ENCODE results near the gene ALDH16A1.
"Not testable (repeated sequence)": the region's sequence is repeated elsewhere in the genome, so short reads cannot be mapped to it uniquely, and the experiment has no call there.

ALDH16A1 gene

DNA sequence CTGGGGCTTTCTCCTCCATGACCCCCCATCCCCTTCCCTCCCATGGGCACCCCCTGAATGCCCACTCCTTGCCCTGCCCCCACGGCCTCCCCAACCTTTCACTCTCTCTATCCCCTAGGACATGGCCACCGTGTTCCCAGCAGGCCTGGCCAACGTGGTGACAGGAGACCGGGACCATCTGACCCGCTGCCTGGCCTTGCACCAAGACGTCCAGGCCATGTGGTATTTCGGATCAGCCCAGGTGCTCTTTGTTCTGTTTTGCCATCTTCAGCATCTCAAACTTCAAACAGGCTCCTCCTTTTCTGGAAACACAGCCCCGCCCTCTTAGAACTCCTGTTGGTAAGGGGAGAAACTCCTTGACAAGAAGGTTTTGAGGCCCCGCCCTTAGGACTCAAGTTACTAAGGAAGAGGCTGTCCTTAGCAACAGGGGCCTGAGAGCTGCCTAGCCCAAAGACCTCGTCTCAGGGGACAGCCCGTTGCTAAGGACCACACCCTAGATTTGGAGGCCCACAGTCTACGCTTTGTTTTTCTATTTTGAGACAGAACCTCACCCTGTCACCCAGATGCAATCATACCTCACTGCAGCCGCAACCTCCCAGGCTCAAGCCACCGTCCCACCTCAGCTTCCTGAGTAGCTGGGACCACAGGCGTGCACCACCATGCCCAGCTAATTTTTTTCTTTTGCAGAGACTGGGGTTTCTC is 15.9 kb downstream of the ALDH16A1 start:
- DNase-seq = peak; percentile 86

DNA sequence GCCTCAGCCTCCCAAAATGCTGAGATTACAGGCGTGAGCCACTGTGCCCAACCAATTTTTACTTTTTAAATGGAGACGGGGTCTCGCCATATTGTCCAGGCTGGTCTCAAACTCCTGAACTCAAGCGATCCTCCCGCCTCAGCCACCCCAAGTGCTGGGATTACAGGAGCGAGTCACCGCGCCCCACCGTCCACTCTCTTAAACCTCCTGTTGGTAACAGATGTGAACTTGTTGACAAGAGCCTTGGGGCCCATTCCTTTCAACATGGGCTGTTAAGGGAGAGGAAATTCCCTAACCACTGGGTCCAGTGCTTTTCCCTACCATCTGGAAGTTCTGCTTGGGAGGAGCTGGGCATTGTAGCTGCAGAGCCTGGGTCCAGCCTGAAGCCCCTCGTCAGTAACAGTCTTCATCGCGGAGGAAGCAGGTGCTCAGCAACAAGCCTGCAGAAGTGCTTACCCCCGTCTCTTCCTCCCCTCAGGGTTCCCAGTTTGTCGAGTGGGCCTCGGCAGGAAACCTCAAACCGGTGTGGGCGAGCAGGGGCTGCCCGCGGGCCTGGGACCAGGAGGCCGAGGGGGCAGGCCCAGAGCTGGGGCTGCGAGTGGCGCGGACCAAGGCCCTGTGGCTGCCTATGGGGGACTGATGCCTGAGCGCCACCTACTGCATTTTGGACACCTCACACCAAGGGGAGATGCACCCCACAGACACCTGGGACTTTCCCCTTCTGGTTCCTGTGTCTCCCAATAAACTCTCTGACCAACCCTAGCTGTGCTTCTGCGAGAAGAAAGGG is 17.0 kb downstream of the ALDH16A1 start:
- no peak for DNase-seq

DNA sequence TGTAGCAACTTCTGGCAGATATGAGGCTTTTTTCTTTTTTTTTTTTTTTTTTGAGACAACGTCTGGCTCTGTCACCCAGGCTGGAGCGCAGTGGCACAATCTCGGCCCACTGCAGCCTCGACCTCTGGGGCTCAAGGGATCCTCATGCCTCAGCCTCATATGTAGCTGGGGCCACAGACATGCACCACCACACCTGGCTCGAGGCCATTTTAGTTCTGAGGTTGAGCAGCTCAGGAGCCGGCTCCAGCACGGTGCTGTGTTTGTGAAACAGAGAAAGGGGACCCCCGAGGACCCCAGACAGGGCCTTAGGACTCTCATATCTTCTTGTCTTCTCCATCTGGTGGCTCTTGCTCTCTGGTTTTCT is 17.6 kb downstream of the ALDH16A1 start:
- DNase-seq = no peak

DNA sequence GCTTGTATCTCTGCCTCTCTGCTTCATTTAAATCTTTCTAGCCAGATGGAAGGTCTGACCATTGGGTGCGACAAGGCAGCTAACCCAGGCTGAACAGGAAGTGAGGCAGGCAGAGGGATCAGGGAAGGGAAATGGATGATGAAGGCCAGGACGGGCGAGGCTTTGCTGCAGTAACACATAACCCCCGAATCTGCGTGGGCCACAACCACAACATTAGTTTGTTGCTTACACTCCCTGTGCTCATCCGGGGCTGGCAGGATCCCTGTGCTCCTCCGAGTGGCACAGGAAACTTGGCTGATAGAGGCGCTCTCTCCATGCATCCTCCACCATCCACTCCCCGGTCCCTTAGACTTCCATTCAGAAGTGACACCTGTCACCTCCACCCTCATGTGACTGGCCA is 19.9 kb downstream of the ALDH16A1 start:
- no peak for DNase-seq

DNA sequence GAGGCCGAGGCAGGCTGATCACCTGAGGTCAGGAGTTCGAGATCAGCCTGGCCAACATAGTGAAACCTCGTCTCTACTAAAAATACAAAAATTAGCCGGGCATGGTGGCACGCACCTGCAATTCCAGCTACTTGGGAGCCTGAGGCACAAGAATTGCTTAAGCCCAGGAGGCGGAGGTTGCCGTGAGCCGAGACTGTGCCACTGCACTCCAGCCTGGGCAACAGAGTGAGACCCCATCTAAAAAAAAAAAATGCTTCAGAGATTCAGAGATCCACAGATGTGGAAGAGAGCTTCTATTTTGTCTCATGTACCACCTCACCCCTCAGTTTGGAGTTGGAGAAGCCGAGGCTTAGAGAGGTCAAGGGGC is 20.5 kb downstream of the ALDH16A1 start:
- DNase-seq = not testable (repeated sequence)

DNA sequence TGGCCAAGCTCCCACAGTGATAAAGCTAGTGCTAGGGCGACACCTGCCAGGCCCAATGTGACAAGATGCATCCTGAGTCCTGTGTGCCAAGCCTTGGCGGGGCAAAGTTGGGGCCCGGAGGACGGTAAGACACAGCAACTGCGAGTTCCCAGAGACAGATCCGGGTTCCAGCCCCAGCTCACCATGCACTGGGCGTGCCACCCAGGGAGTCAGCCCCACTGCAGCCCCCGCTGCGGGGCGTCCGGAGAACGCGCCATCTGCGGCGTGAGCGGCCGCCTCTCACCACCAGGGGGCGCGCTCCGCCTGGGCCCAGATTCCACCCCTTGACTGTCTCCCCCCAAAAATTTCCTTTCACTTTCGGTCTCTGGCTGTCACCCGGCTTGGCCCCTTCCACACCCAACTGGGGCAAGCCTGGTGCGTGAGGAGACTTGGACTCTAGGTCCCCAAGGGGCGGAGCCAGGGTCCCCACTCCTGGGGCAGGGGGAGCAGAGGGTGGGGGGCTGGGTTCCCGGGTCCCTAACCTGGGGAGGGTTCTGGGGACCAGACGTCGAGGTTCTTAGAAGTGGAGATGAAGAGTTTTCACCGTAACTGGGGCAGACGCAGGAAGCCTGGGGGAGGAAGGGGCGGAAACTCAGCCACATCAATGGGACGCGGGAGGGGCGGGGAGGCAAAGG is 21.0 kb downstream of the ALDH16A1 start, which contains the start of gene FLT3LG:
FLT3LG (plus strand) TSS at position 348 of the 674 bp plus-strand sequence. CDS start 425 bp downstream, outside the sequence.
- DNase-seq = peak; percentile 60

DNA sequence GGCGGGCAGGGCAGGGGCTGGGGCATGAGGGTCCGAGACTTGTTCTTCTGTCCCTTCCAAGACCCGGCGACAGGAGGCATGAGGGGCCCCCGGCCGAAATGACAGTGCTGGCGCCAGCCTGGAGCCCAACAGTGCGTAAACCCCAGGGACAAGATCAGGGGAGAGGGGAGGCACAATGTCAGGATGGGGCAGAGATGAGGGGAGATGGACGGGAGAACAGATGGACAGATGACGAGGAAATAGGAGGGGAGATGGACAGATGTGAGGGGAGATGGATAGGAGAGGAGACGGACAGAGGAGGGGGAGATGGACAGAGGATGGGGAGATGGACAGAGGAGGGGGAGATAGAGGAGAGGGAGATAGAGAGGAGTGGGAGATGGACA is 21.5 kb downstream of the ALDH16A1 start:
- DNase-seq = no peak

DNA sequence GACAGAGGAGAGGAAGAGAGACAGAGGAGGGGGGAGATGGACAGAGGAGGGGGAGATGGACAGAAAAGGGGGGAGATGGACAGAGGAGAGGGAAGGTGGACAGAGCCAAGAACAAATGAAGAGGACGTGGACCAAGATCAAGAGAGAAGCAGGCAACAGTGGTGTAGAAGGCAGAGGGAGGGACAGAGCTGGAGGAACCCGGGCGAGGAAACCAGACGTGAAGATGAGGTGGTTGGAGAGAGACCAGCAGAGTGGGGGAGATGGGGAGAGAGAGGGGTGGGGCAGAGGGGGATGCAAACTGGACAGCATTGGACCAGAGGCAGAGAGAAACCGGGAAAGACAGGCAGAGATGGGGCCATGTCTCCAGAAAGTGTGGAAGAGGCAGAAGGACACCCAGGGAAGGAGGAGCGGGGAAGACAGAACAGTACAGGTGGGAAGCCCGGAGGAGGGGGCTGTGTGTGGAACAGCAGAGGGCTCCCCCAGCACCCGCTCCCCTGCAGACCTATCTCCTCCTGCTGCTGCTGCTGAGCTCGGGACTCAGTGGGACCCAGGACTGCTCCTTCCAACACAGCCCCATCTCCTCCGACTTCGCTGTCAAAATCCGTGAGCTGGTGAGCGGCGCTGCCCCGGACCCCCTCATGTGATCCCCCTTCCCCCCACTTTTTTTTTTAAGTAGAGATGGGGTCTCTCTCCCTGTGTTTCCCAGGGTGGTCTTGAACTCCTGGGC is 22.3 kb downstream of the ALDH16A1 start:
- DNase-seq = no peak

DNA sequence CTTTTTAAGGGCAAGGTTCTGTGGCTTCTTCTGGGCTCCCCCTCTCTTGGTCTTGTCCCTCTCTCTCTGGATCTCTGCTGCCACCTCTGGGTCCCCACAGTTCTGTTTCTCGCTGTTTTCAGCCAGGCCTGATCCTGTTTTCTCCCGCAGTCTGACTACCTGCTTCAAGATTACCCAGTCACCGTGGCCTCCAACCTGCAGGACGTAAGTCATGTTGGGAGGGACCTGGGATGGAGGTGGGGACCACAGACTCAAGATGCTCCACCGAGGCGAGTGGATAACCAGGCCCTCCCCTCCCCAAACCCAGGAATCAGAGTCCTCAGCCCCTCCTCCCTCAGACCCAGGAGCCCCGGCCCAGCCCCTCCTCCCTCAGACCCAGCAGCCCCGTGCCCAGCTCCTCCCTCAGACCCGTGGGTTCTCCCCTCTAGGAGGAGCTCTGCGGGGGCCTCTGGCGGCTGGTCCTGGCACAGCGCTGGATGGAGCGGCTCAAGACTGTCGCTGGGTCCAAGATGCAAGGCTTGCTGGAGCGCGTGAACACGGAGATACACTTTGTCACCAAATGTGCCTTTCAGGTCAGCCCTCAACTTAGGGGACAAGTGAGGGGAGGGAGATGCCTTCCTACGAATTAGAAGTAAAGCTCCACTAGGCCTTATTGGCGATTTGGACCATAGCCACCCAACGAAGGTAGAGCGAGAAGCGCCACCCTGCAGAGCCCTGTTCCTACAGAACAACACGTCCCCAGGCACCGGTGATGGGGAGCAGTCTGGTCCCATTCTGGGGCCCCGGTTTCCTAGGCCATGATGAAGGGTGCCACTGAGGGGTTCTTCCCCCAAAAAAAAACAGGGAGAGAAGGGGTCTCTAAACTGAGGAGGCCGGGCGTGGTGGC is 23.2 kb downstream of the ALDH16A1 start:
- DNase-seq = no peak

DNA sequence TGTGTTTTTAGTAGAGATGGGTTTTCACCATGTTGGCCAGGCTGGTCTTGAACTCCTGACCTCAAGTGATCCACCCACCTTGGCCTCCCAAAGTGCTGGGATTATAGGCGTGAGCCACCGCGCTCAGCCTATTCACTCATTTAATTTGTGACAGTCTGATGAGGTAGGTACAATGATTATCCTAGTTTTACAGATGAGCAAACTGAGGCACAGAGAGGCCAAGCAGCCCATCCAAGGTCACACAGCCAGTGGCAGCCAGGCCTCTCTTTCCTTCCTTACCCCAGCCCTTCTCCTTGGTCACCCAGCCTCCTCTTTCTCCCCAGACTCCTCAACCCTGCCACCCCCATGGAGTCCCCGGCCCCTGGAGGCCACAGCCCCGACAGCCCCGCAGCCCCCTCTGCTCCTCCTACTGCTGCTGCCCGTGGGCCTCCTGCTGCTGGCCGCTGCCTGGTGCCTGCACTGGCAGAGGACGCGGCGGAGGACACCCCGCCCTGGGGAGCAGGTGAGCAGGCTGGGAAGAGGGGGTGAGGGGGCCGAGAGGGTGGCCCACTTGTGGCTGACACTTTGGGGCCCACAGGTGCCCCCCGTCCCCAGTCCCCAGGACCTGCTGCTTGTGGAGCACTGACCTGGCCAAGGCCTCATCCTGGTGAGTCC is 27.1 kb downstream of the ALDH16A1 start:
- DNase-seq = no peak

DNA sequence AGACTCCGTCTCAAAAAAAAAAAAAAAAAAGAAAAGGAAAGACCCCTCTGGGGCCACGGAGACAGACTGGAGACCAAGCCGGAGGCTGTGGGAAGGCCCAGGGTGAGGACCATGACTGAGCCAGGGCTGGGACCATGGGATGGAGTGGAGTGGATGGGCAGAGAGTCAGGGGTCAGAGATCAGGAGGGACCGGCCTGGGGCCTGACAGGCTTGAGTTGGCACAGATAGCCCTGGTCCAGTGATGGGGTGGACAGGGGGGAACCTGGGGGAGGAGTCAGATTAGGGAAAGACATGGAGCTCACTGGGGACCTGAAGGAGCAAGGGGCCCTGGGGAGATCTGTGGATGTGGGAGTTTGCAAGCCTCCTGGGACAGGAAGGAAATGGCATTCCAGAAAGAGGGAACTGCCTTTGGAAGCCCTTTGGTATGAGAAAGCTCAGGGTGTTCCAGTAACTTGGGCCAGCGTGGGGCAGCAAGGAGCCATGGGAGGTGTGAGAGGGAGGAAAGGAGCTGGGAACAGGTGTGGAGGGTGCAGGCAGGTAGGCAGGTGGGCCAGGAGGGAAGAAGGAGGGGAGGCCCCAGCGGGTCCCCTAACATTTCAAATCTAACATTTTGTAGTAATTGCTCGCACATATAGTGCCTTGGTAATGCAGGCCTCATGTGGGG is 28.1 kb downstream of the ALDH16A1 start:
- no peak for DNase-seq

DNA sequence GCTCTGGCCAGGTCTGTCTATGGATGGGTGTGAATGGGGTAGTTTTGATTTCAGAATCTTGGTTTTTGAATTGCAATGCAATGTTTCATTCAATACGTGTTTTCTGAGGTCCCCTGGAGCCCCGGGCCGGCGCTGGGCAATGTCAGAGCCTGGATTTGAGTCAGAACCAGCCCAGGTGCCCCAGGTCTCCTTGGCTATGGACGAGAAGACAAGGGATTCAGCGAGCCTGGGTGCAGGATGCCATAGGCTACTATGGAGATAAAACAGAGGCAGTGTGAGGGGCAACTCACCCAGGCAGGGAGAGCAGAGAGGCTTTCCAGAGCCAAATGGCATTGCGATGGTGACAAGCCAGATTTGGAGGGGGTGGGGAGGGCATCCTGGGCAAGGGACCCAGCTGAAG is 33.2 kb downstream of the ALDH16A1 start:
- DNase-seq = no peak

DNA sequence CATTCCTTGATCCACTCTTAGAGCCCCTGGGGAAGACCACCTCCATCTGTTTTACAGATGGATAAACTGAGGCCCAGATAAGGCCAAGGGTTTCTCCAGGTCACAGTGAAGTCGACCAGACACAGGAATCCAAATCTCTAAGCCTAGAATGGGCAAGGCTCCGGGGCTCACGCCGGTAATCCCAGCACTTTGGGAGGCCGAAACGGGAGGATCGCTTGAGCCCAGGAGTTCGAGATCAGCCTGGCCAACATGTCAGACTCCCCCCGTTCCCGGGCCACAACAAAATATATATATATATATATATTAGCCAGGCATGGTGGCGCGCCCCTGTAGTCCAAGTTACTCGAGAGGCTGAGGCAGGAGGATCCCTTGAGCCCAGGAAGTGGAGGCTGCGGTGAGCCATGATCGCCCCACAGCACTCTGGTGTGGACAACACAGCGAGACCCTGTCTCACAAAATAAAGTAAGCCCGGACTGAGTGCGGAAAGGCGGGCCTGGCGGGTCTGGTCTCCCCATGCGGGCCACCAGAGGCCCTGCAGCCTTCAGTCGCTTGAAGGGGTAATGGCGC is 33.8 kb downstream of the ALDH16A1 start:
- DNase-seq = no peak

DNA sequence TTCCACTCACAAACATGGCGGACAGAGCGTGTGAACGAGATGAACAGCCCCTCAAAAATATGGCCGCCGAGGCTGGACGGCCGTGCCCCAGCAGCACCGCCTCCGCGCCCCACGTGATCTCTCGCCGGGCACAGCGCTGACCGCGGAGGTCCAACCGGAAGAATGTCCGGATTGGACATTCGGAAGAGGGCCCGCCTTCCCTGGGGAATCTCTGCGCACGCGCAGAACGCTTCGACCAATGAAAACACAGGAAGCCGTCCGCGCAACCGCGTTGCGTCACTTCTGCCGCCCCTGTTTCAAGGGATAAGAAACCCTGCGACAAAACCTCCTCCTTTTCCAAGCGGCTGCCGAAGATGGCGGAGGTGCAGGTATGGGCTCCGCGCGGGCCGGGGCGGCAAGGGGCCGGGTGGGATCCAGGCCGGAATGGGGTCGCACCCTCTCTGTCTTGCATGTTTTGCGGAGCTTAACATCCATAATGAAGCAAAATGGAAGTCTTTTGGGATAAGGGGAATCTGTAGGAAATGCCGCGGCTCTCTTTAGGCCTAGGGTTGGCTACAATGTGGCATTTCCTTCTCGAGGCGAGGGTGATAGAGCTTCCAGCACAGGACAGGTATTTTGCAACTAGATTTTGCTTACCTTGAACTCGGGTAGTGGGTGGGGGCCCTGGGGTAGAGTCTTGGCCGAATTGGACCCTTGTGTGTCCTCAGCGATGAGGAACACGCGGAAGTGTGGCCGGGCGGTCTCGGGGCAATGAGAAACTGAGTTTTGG is 34.4 kb downstream of the ALDH16A1 start, which contains the start of gene RPL13A:
RPL13A (plus strand) TSS at position 332 of the 769 bp plus-strand sequence; CDS start at position 354, 22 bp downstream.
- peak; percentile 98 for DNase-seq

DNA sequence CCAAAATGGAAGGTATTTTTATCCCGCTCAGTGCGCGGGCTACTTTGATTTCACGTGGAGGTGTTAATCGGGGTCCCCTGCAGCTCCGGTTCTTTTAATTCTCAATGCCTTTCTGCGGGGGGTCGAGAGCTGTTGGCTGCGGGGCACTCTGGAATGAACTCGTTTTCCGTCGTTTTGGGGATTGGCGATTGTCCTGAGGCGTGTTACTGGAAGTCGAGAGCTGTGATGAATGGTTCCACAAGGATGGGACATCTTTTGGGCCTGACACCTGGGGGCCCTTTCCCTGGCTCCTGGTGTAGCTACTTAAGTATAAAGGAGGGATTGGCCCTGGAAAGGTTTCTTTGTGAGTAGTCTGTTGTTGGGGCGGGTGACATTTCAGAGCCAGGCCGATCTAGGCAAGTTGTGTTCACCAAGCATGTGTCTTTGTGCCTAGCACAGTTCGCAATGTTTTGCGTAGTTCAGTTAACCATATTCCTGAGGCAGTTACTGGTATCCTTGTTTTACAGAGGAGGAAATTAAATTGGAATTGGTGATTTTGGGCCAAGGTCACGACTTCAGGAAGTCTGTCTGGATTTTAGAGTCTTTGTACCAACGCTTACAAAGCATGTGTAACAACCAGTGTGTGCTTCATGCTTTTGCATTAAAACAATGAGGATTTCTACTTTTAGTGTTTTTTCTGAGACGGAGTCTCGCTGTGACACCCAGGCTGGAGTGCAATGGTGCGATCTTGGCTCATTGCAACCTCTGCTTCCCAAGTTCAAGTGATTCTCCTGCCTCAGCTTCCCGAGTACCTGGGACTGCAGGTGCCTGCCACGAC is 35.2 kb downstream of the ALDH16A1 start:
- DNase-seq = no peak

DNA sequence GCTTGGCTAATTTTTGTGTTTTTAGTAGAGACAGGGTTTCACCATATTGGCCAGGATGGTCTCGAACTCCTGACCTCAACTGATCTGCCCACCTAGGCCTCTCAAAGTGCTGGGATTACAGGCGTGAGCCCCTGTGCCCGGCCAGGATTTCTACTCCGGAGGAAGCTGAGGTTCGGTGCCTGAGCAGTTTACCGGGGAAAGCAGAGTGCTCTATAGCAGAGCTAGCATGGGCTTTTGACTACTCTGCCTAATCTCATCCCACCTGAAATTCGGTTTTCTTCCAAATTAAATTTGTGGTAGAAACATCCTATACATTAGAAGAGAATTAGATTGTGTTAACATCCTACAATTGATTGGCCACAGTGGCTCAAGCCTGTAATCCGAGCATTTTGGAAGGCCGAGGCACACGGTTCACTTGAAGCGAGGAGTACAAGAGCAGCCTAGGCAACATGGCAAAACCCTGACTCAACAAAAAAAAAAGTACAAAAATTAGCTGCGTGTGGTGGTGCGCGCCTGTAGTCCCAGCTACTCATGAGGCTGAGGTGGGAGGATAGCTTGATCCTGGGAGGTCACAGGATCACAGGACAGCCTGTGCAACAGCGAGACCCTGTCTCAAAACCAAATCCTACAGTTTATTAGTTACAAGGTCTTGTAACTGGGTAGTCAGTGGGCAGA is 36.0 kb downstream of the ALDH16A1 start:
- no peak for DNase-seq

DNA sequence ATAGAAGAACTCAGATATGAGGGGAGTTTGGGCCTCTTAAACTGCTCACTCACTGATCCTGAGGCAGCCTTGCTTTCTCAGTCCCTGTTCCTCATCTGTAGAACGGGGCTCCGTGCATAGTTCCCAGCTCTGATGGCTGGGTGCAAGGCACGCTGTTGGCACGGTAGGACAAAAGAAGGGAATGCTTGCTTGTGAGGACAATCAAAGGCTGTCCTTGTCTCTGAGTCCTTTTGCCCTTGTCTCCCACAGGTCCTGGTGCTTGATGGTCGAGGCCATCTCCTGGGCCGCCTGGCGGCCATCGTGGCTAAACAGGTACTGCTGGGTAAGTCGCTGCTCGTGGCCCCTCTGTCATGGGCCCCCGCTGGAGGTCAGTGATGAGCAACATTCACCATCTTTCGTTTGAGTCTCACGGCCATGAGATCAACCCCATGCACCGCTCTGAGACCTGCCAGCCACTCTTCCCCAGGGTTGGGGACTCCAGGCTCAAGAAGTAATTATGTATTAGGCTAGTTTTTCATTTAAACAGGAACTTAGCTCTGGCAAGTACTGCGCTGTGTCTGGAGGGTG is 36.7 kb downstream of the ALDH16A1 start:
- DNase-seq = no peak
